COLO668 (cell line): ENCODE results near the gene EEF2K.
"Not testable (repeated sequence)": the region's sequence is repeated elsewhere in the genome, so short reads cannot be mapped to it uniquely, and the experiment has no call there.

ENCODE experiments used
- DNase-seq: peaks from one replicate; lab custom pipeline; 2025; ENCODE audit not compliant: unreplicated experiment; lab: John Stamatoyannopoulos, UW

Gene EEF2K

GRCh38 chr16:22189473-22190080 lies 16.5 kb upstream of the EEF2K start:
- no peak for DNase-seq

- peak; percentile 99 for DNase-seq
Measured at GRCh38 chr16:22190081-22190775, 15.8 kb upstream of the EEF2K start.

GRCh38 chr16:22190776-22191531 lies 15.1 kb upstream of the EEF2K start:
- peak; percentile 99 for DNase-seq

GRCh38 chr16:22191532-22192260 lies 14.4 kb upstream of the EEF2K start:
- peak; percentile 18 for DNase-seq

- peak; percentile 44 for DNase-seq
Measured at GRCh38 chr16:22192261-22193062, 13.6 kb upstream of the EEF2K start.

GRCh38 chr16:22193063-22193411 lies 13.0 kb upstream of the EEF2K start:
- DNase-seq = no peak

- DNase-seq = no peak
Measured at GRCh38 chr16:22194707-22195444, 11.2 kb upstream of the EEF2K start.

GRCh38 chr16:22195445-22195694 lies 10.7 kb upstream of the EEF2K start:
- no peak for DNase-seq

- DNase-seq = peak; percentile 84
Measured at GRCh38 chr16:22195695-22196558, 10.2 kb upstream of the EEF2K start.

- DNase-seq = not testable (repeated sequence)
Measured at GRCh38 chr16:22196559-22197168, 9.4 kb upstream of the EEF2K start.

GRCh38 chr16:22198547-22199293 lies 7.4 kb upstream of the EEF2K start:
- no peak for DNase-seq

- DNase-seq = no peak
Measured at GRCh38 chr16:22202261-22202637, 3.8 kb upstream of the EEF2K start.

- no peak for DNase-seq
Measured at GRCh38 chr16:22203091-22203490, 3.0 kb upstream of the EEF2K start.

GRCh38 chr16:22204091-22204655 lies 1.9 kb upstream of the EEF2K start:
- no peak for DNase-seq

- DNase-seq = no peak
Measured at GRCh38 chr16:22205577-22206012, 483 bp upstream of the EEF2K start.

GRCh38 chr16:22206842-22207714 lies 1.0 kb downstream of the EEF2K start:
- DNase-seq = peak; percentile 54
